Astrocyte (in vitro differentiated cells and primary cell): ENCODE results near the gene FNDC5. TPM values are rescaled to one million over a fixed set of nuclear protein-coding genes. Genes with fewer than 3 reads are reported as not detected.
A peak's percentile ranks its signal among the peaks of the same experiment; 100 is the strongest.

Experiments
- DNase-seq: peaks from one replicate; pipeline ENCODE4 v3.0.0-alpha.2; 2010; ENCODE audit warnings: low read depth
- FAIRE-seq: peaks from 2 replicates; lab custom pipeline; 2011; peaks lifted over from hg19 to GRCh38; lab: Jason Lieb, UNC
- H2AFZ ChIP-seq: 2 replicates; pipeline ENCODE4 v1.6.0; 2012; ENCODE audit warnings: low read depth, low read length, inconsistent platforms
- H3K27ac ChIP-seq: 2 replicates; pipeline ENCODE4 v1.5.1; 2011; ENCODE audit warnings: low read depth, low read length, inconsistent platforms
- H3K27me3 ChIP-seq: 2 replicates; pipeline ENCODE4 v1.6.0; 2011; ENCODE audit warnings: low read length, inconsistent platforms; ENCODE audit not compliant: insufficient read depth
- H3K36me3 ChIP-seq: 2 replicates; pipeline ENCODE4 v1.5.1; 2011; ENCODE audit warnings: low read length, inconsistent platforms; ENCODE audit not compliant: insufficient read depth
- H3K4me1 ChIP-seq: 2 replicates; pipeline ENCODE4 v1.5.1; 2011; ENCODE audit warnings: low read length, inconsistent platforms; ENCODE audit not compliant: insufficient read depth
- H3K4me2 ChIP-seq: 2 replicates; pipeline ENCODE4 v1.6.0; 2012; ENCODE audit warnings: low read length, inconsistent platforms
- H3K4me3 ChIP-seq: 2 replicates; pipeline ENCODE4 v1.5.1; 2011; ENCODE audit warnings: low read depth, mild to moderate bottlenecking, low read length, inconsistent platforms; ENCODE audit not compliant: insufficient read depth
- H3K79me2 ChIP-seq: 2 replicates; pipeline ENCODE4 v1.6.0; 2012; ENCODE audit warnings: mild to moderate bottlenecking, low read length, inconsistent platforms; ENCODE audit not compliant: insufficient read depth
- H3K9ac ChIP-seq: 2 replicates; pipeline ENCODE4 v1.6.0; 2012; ENCODE audit warnings: mild to moderate bottlenecking, low read length, inconsistent platforms
- H3K9me3 ChIP-seq: 2 replicates; pipeline ENCODE4 v1.5.1; 2012; ENCODE audit warnings: low read depth, mild to moderate bottlenecking, low read length, inconsistent platforms; ENCODE audit not compliant: insufficient read depth
- H4K20me1 ChIP-seq: 2 replicates; pipeline ENCODE4 v1.6.0; 2012; ENCODE audit warnings: low read length, inconsistent platforms; ENCODE audit not compliant: insufficient read depth
- H3K27ac Mint-ChIP-seq: one replicate; pipeline ENCODE4 v1.8.0; 2021; ENCODE audit warnings: mild to moderate bottlenecking, mixed read lengths; ENCODE audit not compliant: unreplicated experiment
- H3K27me3 Mint-ChIP-seq: one replicate; pipeline ENCODE4 v1.8.0; 2021; ENCODE audit warnings: low read depth, mixed read lengths; ENCODE audit not compliant: unreplicated experiment
- H3K36me3 Mint-ChIP-seq: one replicate; pipeline ENCODE4 v1.8.0; 2021; ENCODE audit warnings: low read depth, mixed read lengths; ENCODE audit not compliant: unreplicated experiment
- H3K4me1 Mint-ChIP-seq: one replicate; pipeline ENCODE4 v1.8.0; 2021; ENCODE audit warnings: low read depth, mixed read lengths; ENCODE audit not compliant: unreplicated experiment
- H3K4me3 Mint-ChIP-seq: one replicate; pipeline ENCODE4 v1.8.0; 2021; ENCODE audit warnings: mild to moderate bottlenecking, moderate library complexity, mixed read lengths; ENCODE audit not compliant: unreplicated experiment
- H3K9me3 Mint-ChIP-seq: one replicate; pipeline ENCODE4 v1.8.0; 2021; ENCODE audit warnings: mild to moderate bottlenecking, mixed read lengths; ENCODE audit not compliant: unreplicated experiment
- CTCF ChIP-seq: IDR thresholded peaks from 2 replicates; pipeline ENCODE4 v1.5.1; 2011; ENCODE audit warnings: low read depth, mild to moderate bottlenecking, inconsistent platforms, low read length, moderate library complexity; ENCODE audit not compliant: insufficient read depth
- EZH2 ChIP-seq: IDR thresholded peaks from 2 replicates; pipeline ENCODE4 v1.6.1; 2012; ENCODE audit warnings: mild to moderate bottlenecking, low read length, inconsistent platforms; ENCODE audit not compliant: insufficient read depth
- total RNA-seq: library from RNA; stranded (reverse); gene quantifications from 2 replicates; pipeline ENCODE4 v1.2.1, GENCODE V29; 2021

Gene FNDC5
- total RNA-seq, 1 donor from 2014 or later: 0.39 TPM

- no peak overlapping the region for H3K27ac ChIP-seq
- H3K4me3 ChIP-seq: no peak overlapping the region
- Mint-ChIP-seq H3K4me1 (no peaks in the 10 kb centered on the region), H3K9me3 (no peaks in the 10 kb centered on the region), H3K27ac (no peak overlapping the region), H3K4me3 (no peak overlapping the region), H3K36me3 (no peaks in the 10 kb centered on the region), H3K27me3 (peaks cover 29% of the 10 kb centered on the region)
- FAIRE-seq (no peak), DNase-seq (no peak)
- H3K36me3 ChIP-seq: no peaks in the 10 kb centered on the region
- peaks cover 2% of the 10 kb centered on the region for H3K4me1 ChIP-seq
- no peaks in the 10 kb centered on the region for H3K79me2 ChIP-seq
- H3K9me3 ChIP-seq: no peaks in the 10 kb centered on the region
- H4K20me1 ChIP-seq: no peaks in the 10 kb centered on the region
- H3K27me3 ChIP-seq: peaks cover 3% of the 10 kb centered on the region
- H2AFZ ChIP-seq: no peak overlapping the region
- no peak overlapping the region for H3K4me2 ChIP-seq
- TF ChIP-seq EZH2 (no peak), CTCF (no peak)
- no peak overlapping the region for H3K9ac ChIP-seq
Observed at GRCh38 chr1:32904797-32905196, 34.1 kb upstream of the FNDC5 start.

- H3K27me3 Mint-ChIP-seq: peaks cover 33% of the 10 kb centered on the region
- Histone ChIP-seq H3K4me2 (no peak overlapping the region), H3K27ac (no peak overlapping the region), H2AFZ (no peak overlapping the region), H4K20me1 (no peaks in the 10 kb centered on the region), H3K9ac (no peak overlapping the region), H3K36me3 (no peaks in the 10 kb centered on the region), H3K79me2 (no peaks in the 10 kb centered on the region), H3K4me1 (peaks cover 2% of the 10 kb centered on the region), H3K9me3 (no peaks in the 10 kb centered on the region), H3K4me3 (no peak overlapping the region), H3K27me3 (peaks cover 3% of the 10 kb centered on the region)
- TF ChIP-seq CTCF: no peak
- no peak for TF ChIP-seq EZH2
- no peaks in the 10 kb centered on the region for H3K4me1 Mint-ChIP-seq
- DNase-seq (no peak), FAIRE-seq (no peak)
- H3K27ac Mint-ChIP-seq: no peak overlapping the region
- H3K4me3 Mint-ChIP-seq: no peak overlapping the region
- no peaks in the 10 kb centered on the region for H3K9me3 Mint-ChIP-seq
- H3K36me3 Mint-ChIP-seq: no peaks in the 10 kb centered on the region
Observed at GRCh38 chr1:32903991-32904785, 33.5 kb upstream of the FNDC5 start.

GRCh38 chr1:32902535-32902920 lies 31.8 kb upstream of the FNDC5 start:
- no peak overlapping the region for H3K27ac Mint-ChIP-seq
- DNase-seq: no peak
- no peaks in the 10 kb centered on the region for H3K9me3 Mint-ChIP-seq
- H3K9ac ChIP-seq: no peak overlapping the region
- H3K4me3 ChIP-seq: no peak overlapping the region
- no peak overlapping the region for H3K4me2 ChIP-seq
- H3K9me3 ChIP-seq: no peaks in the 10 kb centered on the region
- H3K27ac ChIP-seq: no peak overlapping the region
- peaks cover 2% of the 10 kb centered on the region for H3K4me1 ChIP-seq
- peak overlapping the region; percentile 77 for H3K4me3 Mint-ChIP-seq
- peaks cover 3% of the 10 kb centered on the region for H3K27me3 ChIP-seq
- no peak for TF ChIP-seq CTCF
- no peak for TF ChIP-seq EZH2
- no peaks in the 10 kb centered on the region for H4K20me1 ChIP-seq
- H3K27me3 Mint-ChIP-seq: peaks cover 44% of the 10 kb centered on the region
- H3K79me2 ChIP-seq: no peaks in the 10 kb centered on the region
- no peak for FAIRE-seq
- H3K36me3 ChIP-seq: no peaks in the 10 kb centered on the region
- H2AFZ ChIP-seq: no peak overlapping the region
- H3K4me1 Mint-ChIP-seq: no peaks in the 10 kb centered on the region
- no peaks in the 10 kb centered on the region for H3K36me3 Mint-ChIP-seq
